ENCODE data around the gene BBS7.

Gene BBS7

DNA sequence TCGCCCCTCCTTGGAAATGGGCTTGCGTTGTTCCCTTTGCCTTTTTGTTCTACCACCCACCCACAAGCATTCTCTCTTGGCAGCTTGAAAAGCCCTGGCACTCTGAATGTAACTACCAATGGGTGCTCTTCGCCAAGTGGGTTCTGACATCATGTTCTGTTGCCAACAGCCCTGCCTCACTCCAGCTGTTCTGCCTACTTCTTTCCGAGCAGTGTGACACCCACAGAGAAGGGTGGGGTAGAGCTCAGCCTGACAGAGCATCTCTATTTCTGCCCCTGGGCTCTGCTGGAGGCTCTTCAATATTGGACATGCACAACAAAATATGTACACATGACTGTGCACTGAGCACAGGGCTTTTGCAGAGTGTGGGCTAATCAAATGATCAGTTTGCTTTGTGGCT is 84.8 kb downstream of the BBS7 start (continued):
- TF ChIP-seq, protein P1, sequence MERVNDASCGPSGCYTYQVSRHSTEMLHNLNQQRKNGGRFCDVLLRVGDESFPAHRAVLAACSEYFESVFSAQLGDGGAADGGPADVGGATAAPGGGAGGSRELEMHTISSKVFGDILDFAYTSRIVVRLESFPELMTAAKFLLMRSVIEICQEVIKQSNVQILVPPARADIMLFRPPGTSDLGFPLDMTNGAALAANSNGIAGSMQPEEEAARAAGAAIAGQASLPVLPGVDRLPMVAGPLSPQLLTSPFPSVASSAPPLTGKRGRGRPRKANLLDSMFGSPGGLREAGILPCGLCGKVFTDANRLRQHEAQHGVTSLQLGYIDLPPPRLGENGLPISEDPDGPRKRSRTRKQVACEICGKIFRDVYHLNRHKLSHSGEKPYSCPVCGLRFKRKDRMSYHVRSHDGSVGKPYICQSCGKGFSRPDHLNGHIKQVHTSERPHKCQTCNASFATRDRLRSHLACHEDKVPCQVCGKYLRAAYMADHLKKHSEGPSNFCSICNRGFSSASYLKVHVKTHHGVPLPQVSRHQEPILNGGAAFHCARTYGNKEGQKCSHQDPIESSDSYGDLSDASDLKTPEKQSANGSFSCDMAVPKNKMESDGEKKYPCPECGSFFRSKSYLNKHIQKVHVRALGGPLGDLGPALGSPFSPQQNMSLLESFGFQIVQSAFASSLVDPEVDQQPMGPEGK (CRISPR knock-in tag; IDR thresholded peaks at IDR 0.05; ENCODE audit: borderline replicate concordance) = no peak
- TF ChIP-seq, protein P2, sequence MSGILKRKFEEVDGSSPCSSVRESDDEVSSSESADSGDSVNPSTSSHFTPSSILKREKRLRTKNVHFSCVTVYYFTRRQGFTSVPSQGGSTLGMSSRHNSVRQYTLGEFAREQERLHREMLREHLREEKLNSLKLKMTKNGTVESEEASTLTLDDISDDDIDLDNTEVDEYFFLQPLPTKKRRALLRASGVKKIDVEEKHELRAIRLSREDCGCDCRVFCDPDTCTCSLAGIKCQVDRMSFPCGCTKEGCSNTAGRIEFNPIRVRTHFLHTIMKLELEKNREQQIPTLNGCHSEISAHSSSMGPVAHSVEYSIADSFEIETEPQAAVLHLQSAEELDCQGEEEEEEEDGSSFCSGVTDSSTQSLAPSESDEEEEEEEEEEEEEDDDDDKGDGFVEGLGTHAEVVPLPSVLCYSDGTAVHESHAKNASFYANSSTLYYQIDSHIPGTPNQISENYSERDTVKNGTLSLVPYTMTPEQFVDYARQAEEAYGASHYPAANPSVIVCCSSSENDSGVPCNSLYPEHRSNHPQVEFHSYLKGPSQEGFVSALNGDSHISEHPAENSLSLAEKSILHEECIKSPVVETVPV (CRISPR knock-in tag; IDR thresholded peaks at IDR 0.05) = no peak

- ATAC-seq = peak; percentile 96
- no peak for TF ChIP-seq ZNF70 (CRISPR knock-in tag; IDR thresholded peaks at IDR 0.05)
- TF ChIP-seq ZFP3 (CRISPR knock-in tag; IDR thresholded peaks at IDR 0.05) = 0 out of 2 replicates have a peak, but pooled peaks have one; percentile 41
- TF ChIP-seq ISL1 (CRISPR knock-in tag; IDR thresholded peaks at IDR 0.05) = peak; percentile 81
Measured at GRCh38 chr4:121784975-121785374, 85.3 kb downstream of the BBS7 start.

DNA sequence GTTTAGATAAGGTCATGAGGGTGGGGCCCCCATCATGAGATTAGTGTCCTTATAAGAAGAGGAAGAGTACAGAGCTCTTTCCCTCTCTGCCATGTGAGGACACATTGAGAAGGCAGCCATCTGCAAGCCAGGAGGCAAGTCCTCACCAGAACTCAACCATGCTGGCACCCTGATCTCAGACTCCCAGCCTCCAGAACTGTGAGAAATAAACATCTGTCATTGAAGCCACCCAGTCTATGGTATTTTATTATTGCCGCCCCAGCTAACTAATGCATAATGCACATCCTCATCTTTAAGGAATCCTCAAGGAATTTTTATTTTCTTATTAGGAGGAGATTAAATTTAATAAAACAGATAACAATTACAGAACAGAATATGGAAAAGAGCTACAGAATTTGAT is 85.9 kb downstream of the BBS7 start:
- ATAC-seq = peak; percentile 3; the same call in 1 of the 3 replicates
- no peak for TF ChIP-seq TOX (CRISPR knock-in tag; IDR thresholded peaks at IDR 0.05; ENCODE audit: borderline replicate concordance)
- TF ChIP-seq ZFP3 (CRISPR knock-in tag; IDR thresholded peaks at IDR 0.05) = no peak
- TF ChIP-seq ZC3H10 (CRISPR knock-in tag; IDR thresholded peaks at IDR 0.05) = no peak
- TF ChIP-seq SNAI2 (CRISPR knock-in tag; IDR thresholded peaks at IDR 0.05) = no peak
- TF ChIP-seq CSDC2 (CRISPR knock-in tag; IDR thresholded peaks at IDR 0.05) = no peak
- no peak for TF ChIP-seq PPARA (CRISPR knock-in tag; IDR thresholded peaks at IDR 0.05; ENCODE audit: borderline replicate concordance)
- no peak for TF ChIP-seq GLIS3 (CRISPR knock-in tag; IDR thresholded peaks at IDR 0.05)
- TF ChIP-seq, protein P2 (CRISPR knock-in tag; IDR thresholded peaks at IDR 0.05) = no peak
- TF ChIP-seq, protein P3, sequence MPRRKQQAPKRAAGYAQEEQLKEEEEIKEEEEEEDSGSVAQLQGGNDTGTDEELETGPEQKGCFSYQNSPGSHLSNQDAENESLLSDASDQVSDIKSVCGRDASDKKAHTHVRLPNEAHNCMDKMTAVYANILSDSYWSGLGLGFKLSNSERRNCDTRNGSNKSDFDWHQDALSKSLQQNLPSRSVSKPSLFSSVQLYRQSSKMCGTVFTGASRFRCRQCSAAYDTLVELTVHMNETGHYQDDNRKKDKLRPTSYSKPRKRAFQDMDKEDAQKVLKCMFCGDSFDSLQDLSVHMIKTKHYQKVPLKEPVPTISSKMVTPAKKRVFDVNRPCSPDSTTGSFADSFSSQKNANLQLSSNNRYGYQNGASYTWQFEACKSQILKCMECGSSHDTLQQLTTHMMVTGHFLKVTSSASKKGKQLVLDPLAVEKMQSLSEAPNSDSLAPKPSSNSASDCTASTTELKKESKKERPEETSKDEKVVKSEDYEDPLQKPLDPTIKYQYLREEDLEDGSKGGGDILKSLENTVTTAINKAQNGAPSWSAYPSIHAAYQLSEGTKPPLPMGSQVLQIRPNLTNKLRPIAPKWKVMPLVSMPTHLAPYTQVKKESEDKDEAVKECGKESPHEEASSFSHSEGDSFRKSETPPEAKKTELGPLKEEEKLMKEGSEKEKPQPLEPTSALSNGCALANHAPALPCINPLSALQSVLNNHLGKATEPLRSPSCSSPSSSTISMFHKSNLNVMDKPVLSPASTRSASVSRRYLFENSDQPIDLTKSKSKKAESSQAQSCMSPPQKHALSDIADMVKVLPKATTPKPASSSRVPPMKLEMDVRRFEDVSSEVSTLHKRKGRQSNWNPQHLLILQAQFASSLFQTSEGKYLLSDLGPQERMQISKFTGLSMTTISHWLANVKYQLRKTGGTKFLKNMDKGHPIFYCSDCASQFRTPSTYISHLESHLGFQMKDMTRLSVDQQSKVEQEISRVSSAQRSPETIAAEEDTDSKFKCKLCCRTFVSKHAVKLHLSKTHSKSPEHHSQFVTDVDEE (CRISPR knock-in tag; IDR thresholded peaks at IDR 0.05) = no peak

DNA sequence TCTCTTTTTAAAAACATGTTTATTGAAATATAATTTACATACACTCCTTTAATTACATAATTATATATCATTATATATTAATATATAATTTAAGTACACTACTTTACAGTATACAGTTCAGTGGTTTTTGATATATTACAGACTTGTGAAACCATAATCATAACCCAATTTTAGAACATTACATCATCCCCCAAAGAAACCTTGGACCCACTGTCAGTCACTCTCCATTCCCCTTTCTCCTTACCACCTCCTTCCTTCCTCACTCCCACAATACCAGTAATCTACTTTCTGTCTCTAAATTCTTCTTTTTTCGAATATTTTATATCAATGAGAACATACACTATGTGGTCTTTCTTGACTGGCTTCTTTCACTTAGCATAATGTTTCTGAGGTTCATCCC is 87.1 kb downstream of the BBS7 start:
- TF ChIP-seq, protein P1 (CRISPR knock-in tag; IDR thresholded peaks at IDR 0.05; ENCODE audit: borderline replicate concordance) = no peak
- TF ChIP-seq ESRRG (CRISPR knock-in tag; IDR thresholded peaks at IDR 0.05) = no peak
- no peak for TF ChIP-seq CSDC2 (CRISPR knock-in tag; IDR thresholded peaks at IDR 0.05)
- no peak for TF ChIP-seq SNAI2 (CRISPR knock-in tag; IDR thresholded peaks at IDR 0.05)
- TF ChIP-seq TCF4 (CRISPR knock-in tag; IDR thresholded peaks at IDR 0.05; ENCODE audit: borderline replicate concordance) = no peak
- no peak for TF ChIP-seq TOX (CRISPR knock-in tag; IDR thresholded peaks at IDR 0.05; ENCODE audit: borderline replicate concordance)
- TF ChIP-seq ZNF70 (CRISPR knock-in tag; IDR thresholded peaks at IDR 0.05) = no peak
- ATAC-seq = no peak

GRCh38 chr4:121778991-121779628 is 91.2 kb downstream of the BBS7 start:
- peak; percentile 86 for ATAC-seq
- TF ChIP-seq CSDC2 (CRISPR knock-in tag; IDR thresholded peaks at IDR 0.05) (no peak), ZC3H10 (CRISPR knock-in tag; IDR thresholded peaks at IDR 0.05) (peak; percentile 57; the same call in 1 of the 2 replicates), RARB (CRISPR knock-in tag; IDR thresholded peaks at IDR 0.05) (peak; percentile 67; the same call in 1 of the 2 replicates), ZFP3 (CRISPR knock-in tag; IDR thresholded peaks at IDR 0.05) (0 out of 2 replicates have a peak, but pooled peaks have one; percentile 12), ISL1 (CRISPR knock-in tag; IDR thresholded peaks at IDR 0.05) (peak; percentile 96), TOX (CRISPR knock-in tag; IDR thresholded peaks at IDR 0.05; ENCODE audit: borderline replicate concordance) (peak; percentile 91)
- TF ChIP-seq, protein P3 (CRISPR knock-in tag; IDR thresholded peaks at IDR 0.05) = no peak
